ENCODE results near the gene ZNF724. TPM values are rescaled to one million over a fixed set of nuclear protein-coding genes. Genes with fewer than 3 reads are reported as not detected.
"Not testable (repeated sequence)": the region's sequence is repeated elsewhere in the genome, so short reads cannot be mapped to it uniquely, and the experiment has no call there.

Gene ZNF724
- total and polyA plus RNA-seq, 8 donors, result 0.15 to 10.7 (median 2.5) TPM; not detected in 2

DNA sequence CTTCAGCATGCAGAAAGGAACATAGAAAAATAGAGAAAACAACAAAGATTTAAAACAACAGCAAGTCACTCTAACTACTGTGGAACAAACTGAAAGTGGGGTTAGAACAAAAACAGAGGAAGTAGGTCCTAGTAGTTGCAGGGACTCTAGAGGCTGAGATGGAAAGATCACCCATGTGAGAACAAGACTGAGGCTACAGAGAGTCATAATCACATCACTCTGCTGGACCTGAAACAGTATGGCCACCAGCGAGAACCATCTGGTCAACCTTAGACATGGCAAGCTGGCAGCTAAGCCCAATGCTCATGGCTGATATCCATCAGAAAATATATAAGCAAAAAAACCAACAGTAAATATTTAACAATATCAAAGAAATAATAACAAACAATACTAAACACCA, 35.8 kb upstream of the ZNF724 start:
- intact Hi-C loops (cut with DNase I; ENCODE audit: low total_unique reads), result no loop called here
- TF ChIP-seq POLR2AphosphoS5 (IDR thresholded peaks at IDR 0.05) (no peak), POLR2A (IDR thresholded peaks at IDR 0.05) (no peak), EP300 (IDR thresholded peaks at IDR 0.05) (no peak)
- TF ChIP-seq, protein P1, sequence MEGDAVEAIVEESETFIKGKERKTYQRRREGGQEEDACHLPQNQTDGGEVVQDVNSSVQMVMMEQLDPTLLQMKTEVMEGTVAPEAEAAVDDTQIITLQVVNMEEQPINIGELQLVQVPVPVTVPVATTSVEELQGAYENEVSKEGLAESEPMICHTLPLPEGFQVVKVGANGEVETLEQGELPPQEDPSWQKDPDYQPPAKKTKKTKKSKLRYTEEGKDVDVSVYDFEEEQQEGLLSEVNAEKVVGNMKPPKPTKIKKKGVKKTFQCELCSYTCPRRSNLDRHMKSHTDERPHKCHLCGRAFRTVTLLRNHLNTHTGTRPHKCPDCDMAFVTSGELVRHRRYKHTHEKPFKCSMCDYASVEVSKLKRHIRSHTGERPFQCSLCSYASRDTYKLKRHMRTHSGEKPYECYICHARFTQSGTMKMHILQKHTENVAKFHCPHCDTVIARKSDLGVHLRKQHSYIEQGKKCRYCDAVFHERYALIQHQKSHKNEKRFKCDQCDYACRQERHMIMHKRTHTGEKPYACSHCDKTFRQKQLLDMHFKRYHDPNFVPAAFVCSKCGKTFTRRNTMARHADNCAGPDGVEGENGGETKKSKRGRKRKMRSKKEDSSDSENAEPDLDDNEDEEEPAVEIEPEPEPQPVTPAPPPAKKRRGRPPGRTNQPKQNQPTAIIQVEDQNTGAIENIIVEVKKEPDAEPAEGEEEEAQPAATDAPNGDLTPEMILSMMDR (IDR thresholded peaks at IDR 0.05), result no peak
- H3K9me3 ChIP-seq, result peaks cover 0 to 12% (median 6%) of the 10 kb centered on the region in 4 donors
- WGBS, 5 donors, result 92 to 98% (median 94%) methylated on average over 1 of the region's 1 CpG
- no peak overlapping the region for H3K4me3 ChIP-seq
- H3K27me3 ChIP-seq, result no peaks in the 10 kb centered on the region
- no peak for DNase-seq
- no peaks in the 10 kb centered on the region for H3K36me3 ChIP-seq
- H3K4me1 ChIP-seq, result no peaks in the 10 kb centered on the region
- no peak overlapping the region for H3K27ac ChIP-seq

DNA sequence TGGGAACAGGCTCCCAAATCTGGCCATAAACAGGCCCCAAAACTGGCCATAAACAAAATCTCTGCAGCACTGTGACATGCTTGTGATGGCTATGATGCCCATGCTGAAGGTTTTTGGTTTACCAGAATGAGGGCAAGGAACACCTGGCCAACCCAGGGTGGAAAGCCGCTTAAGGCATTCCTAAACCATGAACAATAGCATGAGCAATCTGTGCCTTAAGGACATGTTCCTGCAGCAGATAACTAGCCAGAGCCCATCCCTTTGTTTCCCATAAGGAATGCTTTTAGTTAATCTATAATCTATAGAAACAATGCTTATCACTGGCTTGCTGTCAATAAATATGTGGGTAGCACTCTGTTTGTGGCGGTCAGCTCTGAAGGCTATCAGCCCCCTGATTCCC, 35.1 kb upstream of the ZNF724 start:
- H3K27me3 ChIP-seq; H3K36me3 ChIP-seq; H3K4me1 ChIP-seq; H3K27ac ChIP-seq; H3K9me3 ChIP-seq; DNase-seq; H3K4me3 ChIP-seq; intact Hi-C loops (cut with DNase I; ENCODE audit: low total_unique reads): not testable (repeated sequence)
- WGBS, 5 donors, result 84 to 93% (median 89%) methylated on average over 2 of the region's 2 CpGs

DNA sequence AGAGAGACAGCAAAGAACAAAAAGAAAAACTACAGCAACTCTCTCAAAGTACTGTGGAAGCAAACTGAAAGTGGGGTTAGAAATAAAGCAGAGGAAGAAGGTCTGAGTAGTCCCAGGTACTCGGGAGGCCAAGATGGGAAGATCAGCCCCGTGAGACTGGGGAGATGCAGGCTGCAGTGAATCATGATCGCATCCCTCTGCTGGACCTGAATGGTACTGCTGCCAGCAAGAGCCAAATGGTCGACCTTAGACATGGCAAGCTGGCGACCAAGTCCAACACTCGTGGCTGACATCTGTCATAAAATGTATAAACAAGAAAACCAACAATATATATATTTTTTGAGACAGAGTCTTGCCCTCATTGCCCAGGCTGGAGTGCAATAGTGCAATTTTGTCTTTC, 33.7 kb upstream of the ZNF724 start:
- intact Hi-C loops (cut with DNase I; ENCODE audit: low total_unique reads), result no loop called here
- TF ChIP-seq, protein P1 (IDR thresholded peaks at IDR 0.05), result peak in 5 of 7 experiments; percentile 12 to 74 (median 65)
- TF ChIP-seq EP300 (IDR thresholded peaks at IDR 0.05), result no peak
- 15 to 28% (median 19%) methylated on average over 6 of the region's 6 CpGs for WGBS, 5 donors

DNA sequence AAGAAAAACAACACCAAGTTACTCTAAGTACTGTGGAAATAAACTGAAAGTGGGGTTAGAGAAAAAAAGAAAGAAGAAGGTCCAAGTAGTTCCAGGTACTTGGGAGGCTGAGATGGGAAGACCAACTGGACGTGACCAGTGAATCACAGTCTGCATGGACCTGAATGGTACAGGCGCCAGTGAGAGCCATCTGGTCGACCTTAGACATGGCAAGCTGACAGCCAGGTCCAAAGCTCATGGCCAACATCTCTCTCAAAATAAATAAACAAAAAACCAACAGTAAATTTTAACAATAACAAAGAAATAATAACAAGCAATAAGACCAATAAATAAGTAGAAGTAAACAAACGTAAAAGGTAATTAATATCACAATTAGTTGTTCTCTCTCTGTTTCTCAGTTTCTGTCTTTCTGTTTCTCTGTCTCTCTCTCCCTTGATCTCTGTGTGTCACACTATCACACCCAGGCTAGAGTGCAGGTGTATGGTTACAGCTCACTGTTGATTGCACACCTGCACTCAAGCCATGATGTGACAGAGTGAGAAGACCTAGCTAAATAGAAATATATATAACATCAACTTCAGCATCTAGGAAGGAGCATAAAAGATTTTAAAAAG, 31.6 kb upstream of the ZNF724 start:
- H3K27ac ChIP-seq, result no peak overlapping the region
- no peaks in the 10 kb centered on the region for H3K4me1 ChIP-seq
- no peak for DNase-seq
- H3K9me3 ChIP-seq, result no peaks in the 10 kb centered on the region
- 69 to 79% (median 72%) methylated on average over 4 of the region's 4 CpGs for WGBS, 5 donors
- no peak for TF ChIP-seq EP300 (IDR thresholded peaks at IDR 0.05)
- TF ChIP-seq POLR2AphosphoS5 (IDR thresholded peaks at IDR 0.05), result no peak
- TF ChIP-seq, protein P1 (IDR thresholded peaks at IDR 0.05), result no peak
- TF ChIP-seq POLR2A (IDR thresholded peaks at IDR 0.05), result no peak
- H3K4me3 ChIP-seq, result no peak overlapping the region
- no peaks in the 10 kb centered on the region for H3K36me3 ChIP-seq
- intact Hi-C loops (cut with DNase I; ENCODE audit: low total_unique reads), result no loop called here
- no peaks in the 10 kb centered on the region for H3K27me3 ChIP-seq

More for the DNA sequence above, 33.7 kb upstream of the ZNF724 start:
- Histone ChIP-seq H3K9me3 (no peaks in the 10 kb centered on the region), H3K27ac (no peak overlapping the region), H3K4me3 (no peak overlapping the region), H3K27me3 (no peaks in the 10 kb centered on the region), H3K36me3 (no peaks in the 10 kb centered on the region), H3K4me1 (no peaks in the 10 kb centered on the region)
- peak; percentile 50 to 70 for DNase-seq

DNA sequence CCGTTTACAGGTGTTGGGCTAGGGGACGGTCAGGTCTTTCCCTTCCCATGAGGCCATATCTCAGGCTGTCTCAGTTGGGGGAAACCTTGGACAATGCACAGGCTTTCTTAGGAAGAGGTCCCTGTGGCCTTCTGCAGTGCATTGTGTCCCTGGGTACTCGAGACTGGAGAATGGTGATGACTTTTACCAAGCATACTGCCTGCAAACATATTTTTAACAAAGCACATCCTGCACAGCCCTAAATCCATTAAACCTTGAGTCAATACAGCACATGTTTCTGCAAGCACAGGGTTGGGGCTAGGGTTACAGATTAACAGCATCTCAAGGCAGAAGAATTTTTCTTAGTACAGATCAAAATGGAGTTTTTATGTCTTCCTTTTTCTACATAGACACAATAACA, 27.9 kb upstream of the ZNF724 start:
- not testable (repeated sequence) for H3K27me3 ChIP-seq, H3K27ac ChIP-seq, H3K36me3 ChIP-seq, H3K4me3 ChIP-seq, H3K4me1 ChIP-seq, H3K9me3 ChIP-seq, DNase-seq
- WGBS, 5 donors, result 22 to 41% (median 38%) methylated on average over 3 of the region's 3 CpGs
- intact Hi-C loops (cut with DNase I; ENCODE audit: low total_unique reads), result loop anchor here (10.0 kb wide), 1 partner anchor 117 kb away; the partner anchor contains the start of gene ZNF91

Measured in stomach (tissue), 9 donors.